GM21528 (cell line): Measurements from ENCODE around the gene TNFAIP2.
"Not testable (repeated sequence)": the region's sequence is repeated elsewhere in the genome, so short reads cannot be mapped to it uniquely, and the experiment has no call there.

ENCODE experiments used
- ATAC-seq: cut with Tn5 transposase; IDR thresholded peaks from one replicate; pipeline ENCODE4 v1.9.1; 2021; ENCODE audit warnings: mild to moderate bottlenecking, moderate library complexity; ENCODE audit not compliant: unreplicated experiment, low FRiP score

TNFAIP2 gene

DNA sequence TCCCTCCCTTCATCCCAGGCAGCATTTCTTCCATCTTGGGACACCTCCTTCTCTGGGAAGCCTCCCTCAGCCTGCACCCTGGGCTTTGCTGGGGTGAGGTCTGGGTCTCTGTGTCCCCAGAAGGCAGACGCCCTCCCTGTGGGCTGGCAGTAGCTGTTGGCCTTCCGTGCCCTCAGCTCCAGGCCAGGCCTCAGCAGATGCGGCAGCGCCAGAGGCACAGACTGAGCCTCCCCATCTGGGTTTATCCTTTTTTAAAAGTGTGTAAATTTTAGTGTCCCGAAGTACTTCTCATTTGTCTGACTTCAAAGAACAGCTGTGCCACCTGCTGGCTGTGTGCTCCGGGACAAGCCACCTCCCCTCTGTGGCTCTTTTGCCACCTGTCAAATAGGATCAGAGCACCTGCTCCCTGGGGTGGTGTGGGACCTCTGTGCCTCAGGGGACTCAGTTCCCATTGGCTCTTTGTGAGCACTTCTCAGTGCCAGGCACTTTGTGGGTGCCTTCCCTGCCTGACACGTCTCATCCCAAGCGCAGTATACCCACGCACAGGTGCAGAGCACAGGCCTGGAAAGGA is 17.6 kb upstream of the TNFAIP2 start:
- ATAC-seq = no peak

DNA sequence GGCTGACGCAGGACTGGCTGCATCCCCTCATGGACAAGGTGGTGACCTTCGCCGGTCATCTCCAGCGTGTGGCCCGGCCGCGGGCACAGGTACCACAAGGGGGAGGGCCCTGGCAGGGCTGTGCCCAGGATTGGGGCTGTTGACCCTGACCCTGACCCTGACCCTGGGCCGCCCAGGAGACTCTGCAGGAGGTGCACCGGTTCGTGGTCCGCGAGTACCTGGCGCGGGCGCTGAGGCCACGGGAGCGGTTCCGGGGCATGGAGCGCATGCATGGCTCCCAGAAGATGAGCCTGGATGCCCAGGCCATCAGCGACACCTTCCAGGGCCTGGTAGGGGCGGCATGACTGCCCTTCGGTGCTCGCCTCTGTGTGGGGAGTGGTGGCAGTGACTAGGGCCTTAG is 15.8 kb upstream of the TNFAIP2 start:
- ATAC-seq = no peak

DNA sequence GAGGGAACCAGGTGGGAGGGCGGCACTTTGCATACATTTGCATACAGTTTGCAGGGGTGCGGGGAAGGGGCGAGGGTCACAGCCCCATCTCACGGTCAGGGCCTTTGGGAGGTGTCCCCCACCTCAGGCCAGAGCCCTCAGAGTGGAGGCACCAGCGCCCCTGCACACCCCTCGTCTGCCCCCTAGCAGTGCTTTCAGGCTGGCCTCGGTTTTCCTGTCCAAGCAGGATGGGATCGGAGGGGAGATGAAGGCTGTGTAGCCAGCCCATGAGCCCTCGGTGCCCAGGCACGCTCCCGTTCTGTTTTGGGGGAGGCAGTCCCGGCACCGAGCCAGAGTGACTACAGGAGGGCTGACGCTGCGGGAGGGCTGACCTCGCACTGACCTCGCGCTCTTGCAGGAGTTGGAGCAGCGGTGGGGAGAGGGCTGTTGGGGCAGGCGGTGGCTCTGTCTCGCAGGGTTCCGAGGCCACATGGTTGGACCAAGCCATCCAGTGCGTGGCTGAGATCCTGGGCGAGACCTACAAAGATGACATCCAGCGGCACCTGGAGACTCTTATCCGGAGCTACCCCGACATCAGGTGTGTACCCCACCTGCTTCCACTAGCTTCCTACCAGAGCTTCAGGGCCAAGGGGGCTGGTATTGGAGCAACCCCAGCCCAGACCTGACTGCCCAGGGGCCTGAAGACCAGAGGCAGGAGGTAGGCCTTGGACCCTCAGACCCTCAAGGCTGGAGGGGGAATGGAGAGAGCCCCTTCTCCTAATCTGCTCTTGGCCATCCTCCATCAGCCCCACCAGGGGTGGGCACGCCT is 15.1 kb upstream of the TNFAIP2 start:
- no peak for ATAC-seq

DNA sequence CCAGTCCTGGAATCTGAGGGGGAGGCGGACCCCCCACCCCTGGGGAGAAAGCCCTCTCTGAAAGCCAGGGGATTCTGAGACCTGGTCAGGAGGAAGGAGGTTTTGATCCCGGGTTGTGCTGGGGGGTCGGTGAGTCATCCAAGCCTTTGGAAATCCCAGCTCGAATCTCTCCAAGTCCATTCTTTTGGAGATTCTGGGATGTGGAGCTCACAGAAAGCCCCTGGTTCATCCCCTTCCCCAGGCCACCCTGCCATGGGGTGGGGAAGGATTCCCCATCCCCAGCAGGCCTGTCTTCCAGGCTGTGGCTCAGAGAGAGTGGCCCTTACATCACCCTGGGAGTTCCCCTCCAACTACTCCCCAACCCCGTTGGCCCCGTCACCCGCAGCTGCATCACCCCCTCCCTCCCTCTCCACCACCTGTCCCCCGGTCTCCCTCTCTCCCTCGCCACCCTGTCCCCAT is 14.5 kb upstream of the TNFAIP2 start:
- ATAC-seq = no peak

DNA sequence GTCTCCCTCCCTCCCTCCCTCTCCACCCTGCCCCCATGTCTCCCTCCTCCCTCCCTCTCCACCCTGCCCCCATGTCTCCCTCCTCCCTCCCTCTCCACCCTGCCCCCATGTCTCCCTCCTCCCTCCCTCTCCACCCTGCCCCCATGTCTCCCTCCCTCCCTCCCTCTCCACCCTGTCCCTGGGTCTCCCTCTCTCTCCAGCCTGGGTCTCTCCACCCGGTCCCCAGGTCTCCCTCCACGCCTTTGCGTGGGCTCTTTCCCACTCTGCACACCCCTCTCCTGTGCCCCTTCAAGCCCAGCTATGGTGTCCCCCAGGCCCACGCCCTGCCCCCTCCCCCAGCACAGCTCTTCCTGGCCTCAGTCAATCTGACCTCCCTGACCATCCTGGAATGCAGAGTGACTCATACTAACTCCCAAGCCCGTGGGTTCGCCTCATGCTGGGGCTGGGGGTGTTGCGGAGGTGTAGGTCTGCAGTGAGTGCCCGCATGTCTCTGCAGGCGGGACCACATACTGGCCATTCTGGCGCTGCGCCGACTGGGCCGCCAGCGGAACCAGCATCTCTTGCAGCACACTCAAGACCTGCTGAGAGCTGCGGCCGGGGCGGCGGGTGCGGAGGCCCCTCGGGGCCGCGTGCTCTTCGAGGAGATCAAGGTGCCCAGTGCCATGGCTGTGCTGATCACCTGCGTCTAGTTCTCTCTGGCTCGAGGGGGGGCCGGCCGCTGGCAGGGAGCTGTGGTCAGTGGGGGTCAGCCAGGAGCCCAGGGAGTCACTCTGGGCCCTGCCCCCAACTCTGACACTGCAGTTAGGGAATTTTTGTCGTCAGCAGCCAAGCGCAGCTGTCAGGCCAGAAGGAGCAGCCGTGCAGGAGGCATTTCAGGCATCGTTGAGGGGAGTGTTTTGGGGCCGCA is 13.5 kb upstream of the TNFAIP2 start:
- no peak for ATAC-seq

DNA sequence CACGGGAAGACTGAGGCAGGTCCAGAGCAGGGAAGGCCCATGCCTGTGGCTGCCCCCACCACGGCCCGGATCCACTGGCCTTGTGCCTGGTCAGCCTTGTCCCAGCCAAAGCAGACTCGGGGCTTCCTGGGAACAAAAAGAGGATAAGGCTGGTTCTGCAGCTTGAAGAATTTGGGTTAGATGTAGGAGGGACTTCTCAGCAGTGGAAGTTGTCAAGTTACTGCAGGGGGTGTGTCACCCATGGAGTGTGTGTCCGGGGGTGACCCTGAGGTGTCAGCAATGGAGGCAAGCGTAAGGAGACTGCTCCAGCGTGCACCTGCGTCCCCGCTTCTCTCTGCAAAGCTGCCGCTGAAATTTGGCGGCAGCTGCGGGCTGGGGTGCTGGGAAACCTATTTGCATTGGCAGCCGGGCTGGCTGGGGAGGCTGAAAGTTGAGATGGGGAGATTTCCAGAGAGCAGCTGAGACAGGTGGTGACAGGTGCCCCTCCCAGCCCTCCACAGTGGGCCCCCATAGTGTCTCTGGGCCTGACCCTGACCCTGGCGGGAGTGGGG is 12.5 kb upstream of the TNFAIP2 start:
- no peak for ATAC-seq

DNA sequence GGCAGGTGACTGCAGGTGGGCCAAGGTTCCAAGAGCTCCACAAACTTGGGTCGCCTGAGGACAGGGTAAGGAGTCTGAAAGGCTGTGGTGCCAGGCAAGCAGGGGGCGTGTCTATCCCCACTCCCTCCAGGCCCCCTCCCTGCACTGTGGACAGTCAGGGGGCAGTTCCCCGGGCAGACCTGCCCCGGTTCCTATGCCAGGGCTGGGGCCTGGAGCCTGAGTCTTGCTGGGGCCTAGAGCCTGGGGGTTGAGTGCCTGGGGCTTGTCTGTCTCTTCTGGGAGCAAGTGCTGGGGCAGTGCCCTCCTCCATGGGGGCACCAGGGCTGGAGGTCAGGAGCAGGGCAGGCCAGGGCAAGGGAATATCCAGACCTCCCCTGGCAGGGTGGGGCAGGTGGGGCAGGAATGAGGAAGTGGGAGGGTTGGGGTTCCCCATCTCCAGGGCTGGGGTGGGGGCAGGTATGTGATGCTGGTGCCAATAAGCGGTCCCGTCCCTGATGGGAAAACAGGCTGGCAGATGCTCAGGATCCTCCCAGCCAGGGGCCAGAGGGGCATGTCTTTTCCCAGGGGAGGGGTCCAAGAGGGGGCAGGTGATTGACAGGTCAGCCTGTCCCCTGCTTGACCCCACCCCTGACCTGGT is 11.9 kb upstream of the TNFAIP2 start:
- ATAC-seq = no peak

DNA sequence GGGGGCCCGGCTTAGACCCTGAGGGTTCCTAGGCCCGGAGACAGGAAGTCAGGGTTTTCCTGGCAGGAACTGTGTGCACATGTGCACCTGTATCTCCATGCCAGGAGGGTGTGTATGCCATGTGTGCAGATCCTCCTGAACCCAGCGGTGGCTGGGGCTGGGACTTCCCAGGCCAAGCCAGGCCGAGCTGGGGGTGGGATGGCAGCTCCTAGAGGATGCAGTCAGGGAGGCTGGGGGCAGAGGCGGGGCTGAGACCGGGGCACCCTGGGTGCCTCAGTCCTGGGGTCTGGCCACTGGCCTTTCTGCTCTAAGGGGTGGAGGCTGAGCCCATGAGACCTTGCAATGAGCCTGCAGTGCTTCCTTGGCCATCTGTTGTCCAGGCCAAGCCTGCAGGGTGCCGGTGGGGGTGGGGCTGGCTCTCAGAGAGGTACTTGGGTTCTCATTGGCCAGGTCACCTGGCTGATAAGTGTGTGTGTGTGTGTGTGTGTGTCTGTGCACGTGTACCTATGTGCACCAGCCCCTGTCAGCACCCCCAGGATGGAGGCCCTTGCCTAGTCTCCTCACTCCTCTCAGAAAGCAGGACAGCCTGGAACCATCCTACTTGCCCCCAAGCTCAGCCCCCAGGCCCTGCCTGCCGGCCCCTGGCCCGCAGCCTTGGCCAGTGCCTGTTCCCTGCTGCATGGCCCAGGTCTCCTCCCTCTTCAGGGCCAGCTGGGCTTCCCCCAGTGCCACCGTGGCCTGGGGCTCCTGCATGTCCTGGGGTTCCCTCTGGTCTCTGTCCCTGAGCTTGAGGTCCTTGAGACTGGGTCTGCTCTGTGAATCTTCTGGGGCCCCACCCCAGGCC is 10.6 kb upstream of the TNFAIP2 start:
- ATAC-seq = no peak

DNA sequence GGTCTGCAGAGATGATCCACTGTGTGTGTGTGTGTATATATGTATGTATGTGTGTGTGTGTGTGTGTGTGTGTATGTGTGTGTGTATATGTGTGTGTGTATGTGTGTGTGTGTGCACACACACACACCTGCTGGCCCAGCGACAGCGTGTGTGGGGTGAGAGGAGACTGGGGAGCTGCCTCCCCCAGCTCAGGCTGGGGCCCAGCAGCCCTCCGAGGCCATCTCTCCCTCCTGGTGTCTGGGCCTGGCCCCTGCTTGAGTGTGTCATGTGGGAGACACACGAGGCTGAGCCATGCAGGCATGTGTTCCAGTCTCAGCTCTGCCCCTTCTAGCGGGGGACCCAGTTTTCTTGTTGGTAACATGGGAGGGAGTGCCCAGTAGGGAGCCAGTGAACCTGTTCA is 10.0 kb upstream of the TNFAIP2 start:
- ATAC-seq = no peak

DNA sequence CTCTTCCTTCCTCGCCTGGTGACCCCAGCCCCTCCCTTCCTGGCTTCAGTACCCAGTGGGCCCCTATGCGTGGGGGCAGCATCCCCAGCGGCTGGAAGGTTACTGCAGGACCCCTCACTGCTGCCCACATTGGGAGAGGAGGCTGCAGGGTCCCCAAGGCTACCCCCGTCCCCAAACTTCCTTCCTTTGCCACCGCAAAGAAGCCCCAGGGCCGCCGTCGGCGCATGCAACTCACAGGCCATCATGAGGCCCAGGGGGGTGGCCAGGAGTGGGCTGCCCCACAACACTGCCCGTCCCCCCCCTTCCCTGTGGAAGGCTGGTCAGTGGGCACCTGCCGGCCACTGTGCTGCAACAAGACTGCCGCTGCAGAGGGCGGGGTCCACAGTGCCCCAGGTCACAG is 9.5 kb upstream of the TNFAIP2 start:
- ATAC-seq = no peak

DNA sequence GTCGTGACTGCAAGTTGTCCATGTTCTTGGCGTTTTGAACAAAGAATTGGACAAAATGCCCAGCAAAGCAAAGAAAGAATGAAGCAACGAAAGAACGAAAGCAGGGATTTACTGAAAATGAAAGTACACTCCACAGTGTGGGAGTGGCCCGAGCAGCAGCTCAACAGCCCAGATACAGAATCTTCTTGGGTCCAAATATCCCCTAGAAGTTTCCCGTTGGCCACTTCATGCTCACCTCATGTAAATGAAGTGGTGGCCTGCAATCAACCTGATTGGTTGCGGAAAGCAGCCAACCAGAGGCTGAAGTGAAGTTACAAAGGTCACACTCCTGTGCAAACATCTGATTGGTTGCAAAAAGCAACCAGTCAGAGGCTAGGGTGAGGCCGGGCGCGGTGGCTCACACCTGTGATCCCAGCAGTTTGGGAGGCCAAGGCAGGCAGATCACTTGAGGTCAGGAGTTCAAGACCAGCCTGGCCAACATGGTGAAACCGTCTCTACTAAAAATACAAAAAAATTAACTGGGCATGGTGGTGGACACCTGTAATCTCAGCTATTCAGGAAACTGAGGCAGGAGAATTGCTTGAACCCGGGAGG is 8.1 kb upstream of the TNFAIP2 start:
- ATAC-seq = not testable (repeated sequence)

DNA sequence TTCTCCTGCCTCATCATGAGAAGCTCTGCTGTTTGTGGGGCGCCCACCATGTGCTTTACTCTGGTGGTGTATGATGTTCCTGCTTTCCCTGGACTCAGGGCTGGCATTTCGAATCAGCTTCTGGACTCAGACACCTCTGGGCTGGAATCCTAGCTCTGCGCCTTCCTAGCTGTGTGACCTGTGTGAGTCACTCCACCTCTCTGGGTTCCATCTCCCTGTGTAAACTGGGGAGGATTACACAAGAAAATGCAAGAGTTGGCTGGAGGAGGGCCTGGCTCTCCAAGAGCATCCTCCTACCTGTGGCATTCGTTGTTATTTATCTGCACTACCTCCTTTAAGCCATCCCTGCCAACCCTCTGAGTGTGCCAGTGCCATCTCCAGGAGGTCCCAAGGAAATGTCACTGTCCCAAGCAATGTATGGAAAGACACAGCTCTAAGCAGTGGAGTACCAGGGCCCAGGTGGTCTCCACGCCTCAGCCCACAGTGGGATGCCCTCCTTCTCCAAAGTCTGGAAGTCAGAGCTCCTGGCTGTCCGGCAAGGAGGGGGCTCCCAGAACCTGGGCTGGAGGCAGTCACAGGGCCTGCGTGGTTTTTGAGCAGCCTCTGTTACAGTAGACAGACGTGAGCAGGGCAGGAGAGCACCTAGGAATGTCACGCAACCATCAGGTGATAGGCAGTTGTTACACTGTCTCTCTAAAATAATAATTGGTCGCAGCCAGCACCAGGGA is 7.3 kb upstream of the TNFAIP2 start:
- no peak for ATAC-seq

DNA sequence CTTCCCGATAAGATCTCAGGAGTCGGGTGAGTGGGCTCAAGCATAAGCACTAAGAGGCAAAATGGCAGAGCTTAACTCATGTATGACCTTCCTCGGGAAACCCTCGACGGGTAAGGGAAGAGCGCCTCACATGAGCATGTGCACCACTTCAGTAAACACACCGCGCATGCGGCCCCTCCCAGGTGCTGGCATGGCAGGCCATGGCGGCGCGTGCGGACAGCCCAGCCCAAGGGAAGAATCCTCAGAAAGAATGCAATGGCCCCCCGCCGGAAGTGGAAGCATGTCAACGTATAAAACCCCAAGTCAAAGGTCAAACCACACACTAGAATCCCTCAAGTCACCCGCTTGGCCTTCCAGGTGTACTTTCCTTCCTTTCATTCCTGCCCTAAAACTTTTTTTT is 6.6 kb upstream of the TNFAIP2 start:
- ATAC-seq = no peak

DNA sequence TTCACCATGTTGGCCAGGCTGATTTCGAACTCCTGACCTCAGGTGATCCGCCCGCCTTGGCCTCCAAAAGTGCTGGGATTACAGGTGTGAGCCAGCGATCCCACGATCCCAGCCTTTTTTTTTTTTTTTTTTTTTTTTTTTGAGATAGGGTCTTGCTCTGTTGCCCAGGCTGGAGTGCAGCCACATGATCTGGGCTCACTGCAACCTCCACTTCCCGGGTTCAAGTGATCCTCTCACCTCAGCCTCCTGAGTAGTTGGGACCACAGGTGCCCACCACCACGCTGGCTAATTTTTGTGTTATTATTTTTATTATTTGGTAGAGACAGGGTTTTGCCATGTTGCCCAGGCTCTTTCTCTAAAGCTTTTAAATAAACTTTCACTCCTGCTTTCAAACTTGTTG is 5.8 kb upstream of the TNFAIP2 start:
- ATAC-seq = not testable (repeated sequence)

DNA sequence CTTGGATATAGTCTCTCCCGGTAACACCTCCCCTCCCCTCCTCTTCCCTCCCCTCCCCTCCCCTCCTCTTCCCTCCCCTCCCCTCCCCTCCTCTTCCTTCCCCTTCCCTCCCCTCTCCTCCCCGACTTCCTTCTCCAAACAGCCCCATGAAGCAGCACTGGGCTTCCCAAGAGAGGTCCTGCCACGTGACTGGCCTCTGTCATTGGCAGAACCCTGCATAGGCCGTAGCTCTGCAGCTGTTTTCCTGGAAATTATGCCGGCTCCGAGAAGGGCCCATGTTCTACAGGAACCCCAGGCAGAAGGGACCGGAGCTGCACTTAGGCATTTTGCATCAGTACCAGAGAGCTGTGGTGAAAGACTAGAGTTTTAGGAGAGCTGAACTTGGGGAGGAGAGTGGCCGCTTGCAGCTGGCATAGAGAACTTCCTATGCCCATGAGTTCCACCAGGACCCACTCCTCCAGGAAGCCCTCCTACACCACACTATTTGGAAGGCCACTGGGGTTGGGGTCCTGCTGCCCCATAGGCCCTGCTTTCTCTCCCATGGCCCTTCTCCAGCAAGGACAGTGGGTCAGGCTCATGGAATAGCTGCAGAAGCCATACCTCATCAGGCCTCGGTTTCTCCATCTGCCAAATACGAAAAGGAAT is 5.1 kb upstream of the TNFAIP2 start:
- ATAC-seq = no peak

DNA sequence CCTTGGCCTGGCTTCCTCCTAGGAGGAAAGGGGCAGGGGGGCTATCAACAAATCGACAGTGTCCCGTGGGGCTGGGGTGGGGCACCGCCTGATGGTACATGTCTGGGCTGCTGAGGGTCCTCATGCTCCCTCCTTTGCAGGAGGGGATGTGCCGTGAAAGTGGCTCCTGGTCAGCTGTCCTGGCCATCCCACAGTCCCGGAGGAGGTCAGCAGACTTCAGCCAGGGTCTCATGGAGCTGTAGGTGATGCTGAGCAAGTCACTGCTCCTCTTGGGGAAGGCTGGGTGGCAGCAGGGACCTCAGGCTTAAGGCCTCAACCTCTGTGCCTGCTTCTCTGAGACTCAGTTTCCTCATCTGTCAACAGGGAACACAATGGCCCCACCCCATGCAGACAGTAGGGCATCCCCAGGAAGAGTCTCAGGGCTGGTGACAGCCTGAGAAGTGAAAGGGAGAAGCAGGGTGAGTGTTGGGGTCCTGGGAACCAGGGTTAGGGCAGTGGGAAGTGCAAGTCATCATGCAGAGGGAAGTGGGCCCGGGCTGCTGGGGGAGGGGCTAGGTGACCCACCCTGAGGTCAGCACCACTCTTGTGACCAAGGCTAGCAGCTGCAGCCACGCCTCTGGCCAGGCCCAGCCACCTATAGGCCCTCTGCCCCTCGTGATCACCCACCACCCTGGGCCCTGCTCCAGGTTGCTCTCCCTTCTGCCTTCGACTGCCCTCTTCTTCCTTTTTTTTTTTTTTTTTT is 4.4 kb upstream of the TNFAIP2 start:
- no peak for ATAC-seq

DNA sequence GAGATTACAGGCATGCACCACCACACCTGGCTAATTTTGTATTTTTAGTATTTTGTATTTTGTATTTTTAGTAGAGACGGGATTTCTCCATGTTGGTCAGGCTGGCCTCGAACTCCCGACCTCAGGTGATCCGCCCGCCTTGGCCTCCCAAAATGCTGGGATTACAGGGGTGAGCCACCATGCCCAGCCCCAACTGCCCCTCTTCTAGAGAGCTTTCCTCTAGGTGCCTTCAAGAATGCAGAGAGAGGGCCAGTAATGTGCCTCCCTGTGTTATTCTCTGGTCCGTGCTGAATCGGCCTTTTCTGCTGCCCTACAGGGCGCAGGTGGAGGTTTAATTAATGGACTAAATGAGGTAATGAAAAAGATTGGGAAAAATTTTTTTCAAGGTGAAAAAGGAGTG is 3.7 kb upstream of the TNFAIP2 start:
- ATAC-seq = not testable (repeated sequence)
